Body of pancreas (tissue), 4 donors: ENCODE data around the gene ABCC8. TPM values are rescaled to one million over a fixed set of nuclear protein-coding genes. Genes with fewer than 3 reads are reported as not detected.
"Not testable (repeated sequence)": the region's sequence is repeated elsewhere in the genome, so short reads cannot be mapped to it uniquely, and the experiment has no call there.

Experiments
- ATAC-seq: fragments of 150-250 bp; one replicate; pipeline ENCODE4 v1.9.1; 2016
- DNase-seq, 4 donors: peaks; one replicate each; pipeline ENCODE4 v3.0.0-alpha.2; 2019
- H3K27ac ChIP-seq, 4 donors: fragments of 200-600 bp; sonication (generic); 1 replicate in 3 of 4; 2 replicates in 1 of 4; pipeline versions ENCODE4 v1.5.1 to v1.6.1; 2016 to 2019; ENCODE audit warnings: mild to moderate bottlenecking in 1 of 4, mixed read lengths in 1 of 4, moderate library complexity in 1 of 4
- H3K27me3 ChIP-seq, 2 donors: fragments of 200-600 bp; sonication (generic); one replicate each; pipeline ENCODE4 v1.6.0; 2016; ENCODE audit warnings: mild to moderate bottlenecking in 1 of 2
- H3K36me3 ChIP-seq, 2 donors: fragments of 200-600 bp; sonication (generic); replicated peaks in 1 of 2; 2 replicates each; pipeline ENCODE4 v1.5.1; 2016; ENCODE audit warnings: low read depth in 2 of 2; ENCODE audit not compliant: insufficient read depth in 1 of 2
- H3K4me1 ChIP-seq: fragments of 200-600 bp; sonication (generic); one replicate; pipeline ENCODE4 v1.6.0; 2016
- H3K4me3 ChIP-seq, 2 donors: fragments of 200-600 bp; sonication (generic); 1 replicate in 1 of 2; 2 replicates in 1 of 2; pipeline ENCODE4 v1.5.1; 2016 to 2019
- H3K9me3 ChIP-seq, 3 donors: fragments of 200-600 bp; sonication (generic); 1 replicate in 2 of 3; 2 replicates in 1 of 3; pipeline ENCODE4 v1.5.1; 2016
- POLR2A ChIP-seq, 3 donors: fragments of 450-650 bp; IDR thresholded peaks; one replicate each; pipeline ENCODE4 v1.6.1; 2016; ENCODE audit warnings: antibody characterized with exemption in 3 of 3, mild to moderate bottlenecking in 2 of 3
- WGBS, 2 donors: methylation state at CpG; one replicate each; pipeline ENCODE4 v1.1.5; 2017; 5-methylcytosine and 5-hydroxymethylcytosine counted together
- intact Hi-C: fragments of 100-400 bp; cut with DNase I; formaldehyde crosslinking; loops from one replicate; pipeline ENCODE4 v1.15.1; 2023
- total RNA-seq, 2 donors: library from RNA; depleted of rRNA; stranded (reverse); fragments of >200 nt; gene quantifications; one replicate each; pipeline ENCODE4 v1.1.0, GENCODE V29; 2016
- TF ChIP-seq, protein P1 (sequence below), 7 experiments: fragments of 450-650 bp in 4 of 7; fragments of 200-600 bp in 3 of 7; sonication (generic) in 3 of 7; IDR thresholded peaks; one replicate each; pipeline ENCODE4 v1.5.1; 2016 to 2019; ENCODE audit warnings: antibody characterized with exemption in 7 of 7

ABCC8 gene
- total RNA-seq, 2 donors from 2014 or later, result 42.5 to 87.0 TPM

DNA sequence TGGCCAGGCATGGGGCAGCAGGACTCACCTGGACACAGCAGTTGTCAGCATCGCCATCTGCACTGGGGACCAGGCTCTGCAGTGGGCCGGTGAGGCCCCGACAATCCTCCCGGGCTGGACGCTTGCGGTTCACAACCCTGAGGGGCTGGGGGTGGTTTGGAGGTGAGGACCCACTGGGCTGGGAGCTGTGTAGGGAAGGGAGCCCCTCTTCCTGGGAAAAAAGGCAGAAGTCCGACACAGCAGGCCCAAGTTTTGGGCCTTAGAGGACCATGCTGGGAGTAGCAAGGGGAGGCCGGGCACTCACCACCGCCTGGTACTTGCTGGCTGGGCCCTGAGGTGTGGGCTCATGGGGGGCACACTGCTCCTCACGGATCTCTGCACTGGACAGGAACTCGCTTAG lies 48.4 kb downstream of the ABCC8 start:
- 93% methylated on average over 4 to 11 of the region's 11 CpGs for WGBS, 2 donors

DNA sequence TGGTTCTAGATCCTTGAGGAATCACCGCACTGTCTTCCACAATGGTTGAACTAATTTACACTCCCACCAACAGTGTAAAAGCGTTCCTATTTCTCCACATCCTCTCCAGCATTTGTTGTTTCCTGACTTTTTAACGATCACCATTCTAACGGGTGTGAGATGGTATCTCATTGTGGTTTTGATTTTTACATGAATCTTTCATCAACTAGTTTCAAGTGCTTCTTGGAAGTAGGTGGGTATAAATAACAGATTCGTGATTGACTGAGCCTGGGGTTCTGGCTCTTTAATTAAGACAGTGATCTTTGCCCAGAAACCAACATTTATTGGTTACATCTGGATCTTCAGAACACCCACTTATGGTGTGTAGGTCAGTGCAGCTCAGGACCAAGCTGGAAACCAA lies 50.4 kb downstream of the ABCC8 start:
- 78 to 80% methylated on average over 5 of the region's 5 CpGs for WGBS, 2 donors
- not testable (repeated sequence) for ATAC-seq, H3K27me3 ChIP-seq

More for the DNA sequence above, 48.4 kb downstream of the ABCC8 start:
- Histone ChIP-seq H3K4me3 (no peak overlapping the region), H3K27ac (no peak overlapping the region), H3K4me1 (peaks cover 6% of the 10 kb centered on the region), H3K9me3 (no peaks in the 10 kb centered on the region), H3K27me3 (no peaks in the 10 kb centered on the region), H3K36me3 (no peaks in the 10 kb centered on the region)
- TF ChIP-seq, protein P1, sequence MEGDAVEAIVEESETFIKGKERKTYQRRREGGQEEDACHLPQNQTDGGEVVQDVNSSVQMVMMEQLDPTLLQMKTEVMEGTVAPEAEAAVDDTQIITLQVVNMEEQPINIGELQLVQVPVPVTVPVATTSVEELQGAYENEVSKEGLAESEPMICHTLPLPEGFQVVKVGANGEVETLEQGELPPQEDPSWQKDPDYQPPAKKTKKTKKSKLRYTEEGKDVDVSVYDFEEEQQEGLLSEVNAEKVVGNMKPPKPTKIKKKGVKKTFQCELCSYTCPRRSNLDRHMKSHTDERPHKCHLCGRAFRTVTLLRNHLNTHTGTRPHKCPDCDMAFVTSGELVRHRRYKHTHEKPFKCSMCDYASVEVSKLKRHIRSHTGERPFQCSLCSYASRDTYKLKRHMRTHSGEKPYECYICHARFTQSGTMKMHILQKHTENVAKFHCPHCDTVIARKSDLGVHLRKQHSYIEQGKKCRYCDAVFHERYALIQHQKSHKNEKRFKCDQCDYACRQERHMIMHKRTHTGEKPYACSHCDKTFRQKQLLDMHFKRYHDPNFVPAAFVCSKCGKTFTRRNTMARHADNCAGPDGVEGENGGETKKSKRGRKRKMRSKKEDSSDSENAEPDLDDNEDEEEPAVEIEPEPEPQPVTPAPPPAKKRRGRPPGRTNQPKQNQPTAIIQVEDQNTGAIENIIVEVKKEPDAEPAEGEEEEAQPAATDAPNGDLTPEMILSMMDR (IDR thresholded peaks at IDR 0.05), result no peak
- TF ChIP-seq POLR2A (IDR thresholded peaks at IDR 0.05), result no peak
- intact Hi-C loops, result no loop called here
- DNase-seq, result no peak
- ATAC-seq, result no peak

DNA sequence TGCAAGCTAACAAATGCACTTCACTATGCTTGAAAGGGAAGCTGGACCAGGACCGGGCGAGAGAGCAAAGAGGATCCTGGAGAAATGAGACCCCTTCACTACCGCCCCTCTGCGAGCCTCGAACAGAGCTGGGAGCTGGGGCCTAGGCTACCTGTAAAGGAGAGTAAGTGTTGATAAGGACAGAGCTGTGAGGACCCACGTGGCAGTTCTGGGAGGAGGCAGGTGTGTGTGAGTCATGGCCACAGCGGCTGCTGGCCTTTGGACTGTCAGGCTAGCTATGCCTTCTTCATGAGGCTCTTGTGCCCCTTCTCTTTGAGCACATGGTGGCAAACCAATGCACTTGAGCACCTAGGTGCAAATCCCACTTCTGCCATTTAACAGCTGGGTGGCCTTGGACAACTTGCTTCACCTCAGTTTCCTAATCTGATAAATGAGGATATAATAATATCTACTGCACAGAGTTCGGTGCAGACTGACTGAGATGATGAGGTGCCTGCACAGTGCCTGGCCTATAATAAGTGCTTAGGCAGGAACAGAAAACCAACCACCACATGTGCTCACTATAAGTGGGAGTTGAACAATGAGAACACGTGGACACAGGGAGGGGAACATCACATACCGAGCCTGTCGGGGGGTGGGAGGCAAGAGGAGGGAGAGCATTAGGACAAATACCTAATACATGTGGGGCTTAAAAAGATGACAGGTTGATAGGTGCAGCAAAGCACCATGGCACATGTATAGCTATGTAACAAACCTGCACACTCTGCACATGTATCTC lies 52.9 kb downstream of the ABCC8 start:
- WGBS, 2 donors, result 56 to 72% methylated on average over 10 to 11 of the region's 11 CpGs
- intact Hi-C loops, result no loop called here
- no peak overlapping the region for H3K4me3 ChIP-seq

More for the DNA sequence above, 50.4 kb downstream of the ABCC8 start:
- H3K9me3 ChIP-seq, intact Hi-C loops, DNase-seq, H3K4me3 ChIP-seq, H3K36me3 ChIP-seq, H3K4me1 ChIP-seq, H3K27ac ChIP-seq: not testable (repeated sequence)

DNA sequence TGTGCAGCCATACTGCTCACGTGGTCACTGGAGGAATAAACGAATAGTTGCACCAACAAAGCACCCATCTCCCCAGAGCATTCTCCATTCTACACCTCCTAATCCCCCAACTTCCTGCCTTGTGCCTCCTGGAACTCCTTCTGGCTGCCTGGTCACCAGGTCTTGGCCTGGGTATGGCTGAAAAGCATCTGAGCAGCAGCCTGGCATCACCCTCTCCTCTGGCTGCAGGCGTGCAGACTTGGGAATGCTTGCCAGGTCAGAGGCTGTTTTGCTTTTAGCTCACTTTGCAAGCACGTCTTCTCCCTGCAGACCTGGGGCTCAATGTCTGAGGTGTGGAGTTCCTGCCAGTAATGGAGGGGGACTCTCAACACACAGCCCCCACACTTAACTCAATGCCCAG lies 54.9 kb downstream of the ABCC8 start:
- intact Hi-C loops, result no loop called here
- no peak for DNase-seq
- ATAC-seq, result no peak
- Histone ChIP-seq H3K4me1 (peaks cover 6% of the 10 kb centered on the region), H3K36me3 (no peaks in the 10 kb centered on the region), H3K9me3 (no peaks in the 10 kb centered on the region), H3K4me3 (no peak overlapping the region), H3K27ac (no peak overlapping the region), H3K27me3 (no peaks in the 10 kb centered on the region)
- 73 to 83% methylated on average over 4 of the region's 4 CpGs for WGBS, 2 donors
- TF ChIP-seq POLR2A (IDR thresholded peaks at IDR 0.05), result no peak
- TF ChIP-seq, protein P1 (IDR thresholded peaks at IDR 0.05), result no peak

More for the DNA sequence above, 52.9 kb downstream of the ABCC8 start:
- no peak for TF ChIP-seq POLR2A (IDR thresholded peaks at IDR 0.05)
- TF ChIP-seq, protein P1 (IDR thresholded peaks at IDR 0.05), result no peak
- ATAC-seq (peak; percentile 96), DNase-seq (peak; percentile 63 to 87 (median 78))
- Histone ChIP-seq H3K27me3 (no peaks in the 10 kb centered on the region), H3K27ac (peak overlapping the region in 1 of 4 donors; percentile 15), H3K36me3 (no peaks in the 10 kb centered on the region), H3K9me3 (no peaks in the 10 kb centered on the region), H3K4me1 (peaks cover 6% of the 10 kb centered on the region)

DNA sequence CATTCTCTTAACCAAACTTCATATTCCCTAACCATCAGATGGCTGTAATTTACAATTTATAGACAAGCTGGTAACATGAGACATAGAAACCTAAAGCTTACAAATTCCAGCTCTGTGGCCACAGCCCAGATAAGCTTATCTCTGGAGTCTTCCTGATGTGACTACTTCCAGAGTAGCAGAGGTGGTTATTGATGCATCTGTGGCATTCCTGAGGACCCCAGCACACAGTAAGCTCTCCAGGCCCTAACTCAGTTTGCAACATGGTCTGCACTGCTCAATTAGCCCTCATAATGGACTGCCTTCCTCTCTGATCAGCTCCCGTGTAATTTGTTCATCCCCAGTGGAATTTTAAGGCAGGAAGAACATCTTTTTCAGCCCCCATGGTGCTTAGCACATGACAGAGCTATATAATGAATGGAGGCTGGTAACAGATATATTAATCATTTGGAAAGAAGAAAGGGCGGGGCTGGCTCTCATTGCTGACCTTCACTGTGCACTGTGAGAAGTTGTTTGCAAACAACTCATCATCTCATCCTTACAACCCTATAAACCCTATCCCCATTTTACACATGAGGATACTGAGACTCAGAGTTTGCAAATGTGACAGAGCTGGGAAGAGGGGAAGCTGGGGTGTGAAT lies 58.1 kb downstream of the ABCC8 start:
- WGBS, 2 donors, result 72 to 73% methylated on average over 2 of the region's 2 CpGs
- TF ChIP-seq, protein P1 (IDR thresholded peaks at IDR 0.05), result no peak
- TF ChIP-seq POLR2A (IDR thresholded peaks at IDR 0.05), result no peak
- H3K27me3 ChIP-seq, result no peaks in the 10 kb centered on the region
- no peak overlapping the region for H3K27ac ChIP-seq
- H3K4me3 ChIP-seq, result no peak overlapping the region
- ATAC-seq (no peak), DNase-seq (no peak)
- H3K9me3 ChIP-seq, result no peaks in the 10 kb centered on the region
- H3K36me3 ChIP-seq, result no peaks in the 10 kb centered on the region
- intact Hi-C loops, result no loop called here
- peaks cover 18% of the 10 kb centered on the region for H3K4me1 ChIP-seq
